ENCODE measurements around the gene NRIP3.

GRCh38 chr11:9016916-9017642 is 13.3 kb upstream of the NRIP3 start:
- TF ChIP-seq CTCF (IDR thresholded peaks at IDR 0.05; ENCODE audit: low read depth, low read length) (no peak), EZH2phosphoT487 (IDR thresholded peaks at IDR 0.05; ENCODE audit: low read depth) (no peak)

Data from OCI-LY3 (cell line).